Measurements from ENCODE around the gene THEM5. TPM values are rescaled to one million over a fixed set of nuclear protein-coding genes. Genes with fewer than 3 reads are reported as not detected.

Gene THEM5
- total RNA-seq, 1 experiment from 2014 or later: not detected

- Histone ChIP-seq H3K4me3 (replicated peaks in 1 of 2; ENCODE audit: low read depth in 1 of 2, low read length in 2 of 2) (no peak overlapping the region), H3K4me1 (ENCODE audit: control insufficient read depth in 1 of 2, insufficient read depth in 2 of 2, low read length in 2 of 2) (peaks cover 0 to 46% of the 10 kb centered on the region in 2 experiments; a peak in 3 of 4 replicates), H3K4me2 (ENCODE audit: low read length) (no peak overlapping the region), H3K79me2 (ENCODE audit: insufficient read depth, low read length) (no peaks in the 10 kb centered on the region), H3K9me2 (ENCODE audit: insufficient read depth) (no peaks in the 10 kb centered on the region; the same call in 1 of the 2 replicates), H3K27me3 (ENCODE audit: insufficient read depth, low read length) (no peaks in the 10 kb centered on the region), H4K20me1 (ENCODE audit: insufficient read depth) (no peaks in the 10 kb centered on the region), H3K27ac (ENCODE audit: low read depth, low read length) (no peak overlapping the region; the same call in 1 of the 2 replicates), H3K9me3 (ENCODE audit: control insufficient read depth in 1 of 2, insufficient read depth in 1 of 2, low read depth in 1 of 2, low read length in 2 of 2) (peaks cover 0 to 3% of the 10 kb centered on the region in 2 experiments; a peak in 1 of 4 replicates), H3K9ac (ENCODE audit: low read length) (no peak overlapping the region), H2AFZ (ENCODE audit: low read depth, low read length, poor library complexity, severe bottlenecking) (no peak overlapping the region), H3K36me3 (ENCODE audit: control insufficient read depth in 1 of 2, insufficient read depth in 2 of 2, low read length in 2 of 2) (no peaks in the 10 kb centered on the region)
- no peak for DNase-seq (ENCODE audit: low read depth, low spot score)
- POLR2A ChIA-PET: no interaction called here
- CTCF ChIA-PET: no interaction called here
- intact Hi-C loops (cut with micrococcal nuclease): loop anchor here (5.0 kb wide), 3 partner anchors 396 to 641 kb away; partner anchors contain the start of gene PIP5K1A
- RAD21 ChIA-PET (ENCODE audit: low non-redundant PET in 1 of 2, low total read pairs in 2 of 2, uncharacterized antibody in 2 of 2, unreplicated experiment in 2 of 2): no interaction called here
- TF ChIP-seq CBX3 (IDR thresholded peaks at IDR 0.05; ENCODE audit: low read depth) (no peak), MAX (IDR thresholded peaks at IDR 0.05) (no peak), EGR1 (IDR thresholded peaks at IDR 0.05; ENCODE audit: low read depth) (no peak), REST (IDR thresholded peaks at IDR 0.05; ENCODE audit: low read depth) (no peak), YY1 (IDR thresholded peaks at IDR 0.05; ENCODE audit: extremely low read depth, insufficient replicate concordance, low read depth, low read length) (no peak), ELF1 (IDR thresholded peaks at IDR 0.05; ENCODE audit: borderline replicate concordance, low read depth) (no peak), FOSL1 (IDR thresholded peaks at IDR 0.05; ENCODE audit: low read depth) (no peak), SP1 (IDR thresholded peaks at IDR 0.05; ENCODE audit: low read depth) (no peak), JUND (IDR thresholded peaks at IDR 0.05) (no peak), ATF3 (IDR thresholded peaks at IDR 0.05) (no peak)
- BruUV-seq (replicated peaks): no TSS peak
- no peak for ATAC-seq
Observed at GRCh38 chr1:151837884-151838221, 15.7 kb downstream of the THEM5 start.
